Stimulated activated CD4-positive, alpha-beta T cell treated with anti-CD3 and anti-CD28 coated beads, Interleukin-12 subunit alpha, Interleukin-12 subunit beta, amount 100 ng/mL, for 48 hours (primary cell): Measurements from ENCODE around the gene ISG15.
A peak's percentile ranks its signal among the peaks of the same experiment; 100 is the strongest.
"Not testable (repeated sequence)": the region's sequence is repeated elsewhere in the genome, so short reads cannot be mapped to it uniquely, and the experiment has no call there.

Experiments used
- DNase-seq, 3 donors: peaks; one replicate each; pipeline ENCODE4 v3.0.0-alpha.2; 2020; ENCODE audit warnings: low read depth in 2 of 3, low spot score in 1 of 3

The ISG15 gene

GRCh38 chr1:994546-994945, 18.8 kb upstream of the ISG15 start:
- not testable (repeated sequence) for DNase-seq

- DNase-seq = no peak
These were observed 17.3 kb upstream of the ISG15 start for GRCh38 chr1:995665-996633.

DNA sequence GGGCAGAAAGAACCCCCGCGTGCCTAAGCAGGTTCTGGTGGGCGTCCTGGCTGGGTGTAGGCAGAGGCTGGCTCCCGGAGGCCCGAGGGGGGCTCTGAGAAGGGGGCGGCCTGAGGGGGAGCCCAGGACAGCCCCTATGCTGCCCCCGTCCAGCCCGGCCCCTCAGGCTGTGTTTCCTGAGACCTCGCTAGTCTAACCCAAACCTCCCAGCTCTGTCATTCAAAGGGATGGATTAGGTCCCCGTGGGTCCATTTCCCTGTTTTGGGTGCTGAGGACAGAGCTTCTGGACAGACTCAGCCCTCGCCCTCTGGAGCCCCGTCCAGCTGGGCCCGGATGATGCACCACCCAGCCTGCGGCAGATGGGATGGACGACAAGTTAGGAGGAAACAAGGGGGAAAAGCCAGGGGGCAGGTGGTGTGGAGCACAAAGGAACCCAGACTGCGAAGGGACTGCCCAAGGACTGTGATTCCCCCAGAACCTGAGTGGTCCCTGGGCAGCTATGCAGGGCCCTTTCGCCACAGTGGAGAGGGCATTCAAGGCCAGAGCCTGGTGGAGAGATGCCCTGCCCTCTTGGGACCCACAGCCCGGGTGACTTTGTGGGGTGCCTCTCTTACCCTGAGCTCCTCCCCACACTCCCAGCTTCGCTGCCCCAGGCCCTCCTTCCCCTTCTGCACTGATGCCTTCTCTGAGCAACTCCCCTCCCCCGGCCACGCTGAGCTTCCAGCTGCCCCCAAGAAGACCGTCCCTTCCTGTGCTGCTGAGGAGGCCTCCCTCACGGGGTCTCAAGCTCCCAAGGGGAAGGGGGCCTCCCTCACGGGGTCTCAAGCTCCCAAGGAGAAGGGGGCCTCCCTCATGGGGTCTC, 16.2 kb upstream of the ISG15 start:
- no peak for DNase-seq

DNA sequence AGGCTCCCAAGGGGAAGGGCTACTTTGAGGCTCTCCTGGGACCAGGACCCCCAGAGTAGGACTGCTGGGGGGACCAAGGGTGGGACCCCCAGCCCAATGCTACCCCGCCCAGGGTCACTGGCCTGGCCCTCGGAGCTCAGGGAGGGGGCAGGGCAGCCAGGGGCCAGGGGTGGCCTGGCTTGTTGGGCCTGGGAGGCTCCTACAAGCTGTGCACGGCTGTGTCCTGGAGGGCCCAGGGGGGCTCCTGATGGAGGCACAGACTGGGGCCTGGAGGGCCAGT, 15.6 kb upstream of the ISG15 start:
- DNase-seq = no peak

DNA sequence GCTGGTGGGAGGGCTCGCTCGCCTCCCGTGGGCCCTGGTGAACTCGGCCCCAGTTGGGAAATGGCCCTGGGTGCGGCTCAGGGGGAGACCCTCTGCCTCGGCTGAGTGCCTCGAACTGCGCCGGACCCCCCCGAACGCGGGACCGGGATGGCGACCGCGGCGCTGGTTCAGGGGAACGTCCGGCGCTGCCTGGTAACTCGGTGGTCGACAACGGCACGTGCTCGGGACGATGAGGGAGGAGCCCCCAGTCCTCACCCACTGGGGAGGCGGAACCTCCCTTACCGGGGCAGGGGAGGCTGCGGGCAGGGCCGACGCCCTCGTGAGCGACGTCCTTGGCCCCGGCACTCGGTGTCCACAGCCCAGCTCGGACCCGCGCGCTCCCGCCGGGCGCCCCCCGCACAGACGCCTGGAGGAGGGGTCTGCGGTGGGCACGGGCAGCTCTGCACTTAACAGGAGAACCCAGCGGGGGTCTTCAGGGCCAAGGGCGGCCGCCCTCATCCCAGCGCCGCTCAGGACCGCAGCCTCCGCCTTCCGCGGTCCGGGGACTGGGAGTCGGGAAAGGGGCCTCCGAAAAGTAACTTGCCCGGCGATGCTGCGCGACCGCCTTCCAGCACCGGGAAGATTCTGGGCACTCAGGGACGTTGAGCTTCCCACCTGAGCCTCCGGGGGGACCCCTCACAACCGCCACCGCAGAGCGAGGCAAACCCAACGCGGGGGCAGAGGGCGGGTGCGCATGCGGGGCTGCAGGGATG, 15.1 kb upstream of the ISG15 start:
- no peak for DNase-seq

DNA sequence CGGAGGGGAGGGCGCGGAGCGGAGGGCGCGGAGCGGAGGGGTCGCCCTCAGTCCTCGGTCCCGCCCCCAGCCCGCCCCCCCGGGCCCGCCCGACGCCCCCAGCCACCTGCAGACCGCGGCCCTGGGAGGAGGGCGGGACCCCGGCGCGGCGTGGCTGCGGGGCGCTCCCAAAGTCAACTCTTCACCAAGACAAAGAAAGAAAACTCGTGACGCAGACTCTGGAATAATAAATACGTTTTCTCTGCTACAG, 14.6 kb upstream of the ISG15 start:
- DNase-seq = no peak

DNA sequence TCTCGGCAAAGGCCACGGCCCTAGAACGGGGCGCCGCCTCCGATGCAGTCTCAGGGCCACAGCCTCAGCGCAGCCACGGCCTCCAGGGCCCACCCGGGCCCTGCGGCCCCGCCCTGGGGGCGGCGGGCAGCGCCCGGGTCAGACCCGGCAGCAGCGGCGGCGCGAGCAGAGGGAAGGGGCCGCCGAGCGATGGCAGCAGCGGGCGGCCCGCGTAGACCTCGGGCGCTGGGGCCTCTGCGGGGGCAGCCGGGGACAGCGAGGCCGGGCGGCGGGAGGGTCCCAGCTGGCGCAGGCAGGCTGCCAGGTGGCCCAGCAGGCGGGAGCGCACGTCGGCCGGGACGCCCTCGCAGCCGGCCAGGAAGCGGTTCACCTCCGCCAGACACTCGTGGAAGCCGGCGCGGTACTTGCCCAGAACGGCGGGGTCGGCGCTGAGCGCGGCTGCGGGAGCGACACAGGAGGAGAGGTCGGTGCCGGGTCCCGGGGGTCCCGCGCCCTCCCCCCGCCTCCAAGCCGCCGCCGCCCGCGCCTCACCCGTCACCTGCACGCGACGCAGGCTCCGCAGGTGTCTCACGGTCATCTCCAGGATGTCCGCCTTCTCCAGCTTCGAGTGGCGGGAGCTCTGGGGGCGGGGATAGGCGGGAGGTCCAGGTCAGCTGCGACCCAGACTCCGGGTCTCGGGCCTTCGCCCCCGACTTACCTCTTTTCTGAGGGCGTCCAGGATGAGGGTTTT, 14.1 kb upstream of the ISG15 start:
- DNase-seq = no peak

DNA sequence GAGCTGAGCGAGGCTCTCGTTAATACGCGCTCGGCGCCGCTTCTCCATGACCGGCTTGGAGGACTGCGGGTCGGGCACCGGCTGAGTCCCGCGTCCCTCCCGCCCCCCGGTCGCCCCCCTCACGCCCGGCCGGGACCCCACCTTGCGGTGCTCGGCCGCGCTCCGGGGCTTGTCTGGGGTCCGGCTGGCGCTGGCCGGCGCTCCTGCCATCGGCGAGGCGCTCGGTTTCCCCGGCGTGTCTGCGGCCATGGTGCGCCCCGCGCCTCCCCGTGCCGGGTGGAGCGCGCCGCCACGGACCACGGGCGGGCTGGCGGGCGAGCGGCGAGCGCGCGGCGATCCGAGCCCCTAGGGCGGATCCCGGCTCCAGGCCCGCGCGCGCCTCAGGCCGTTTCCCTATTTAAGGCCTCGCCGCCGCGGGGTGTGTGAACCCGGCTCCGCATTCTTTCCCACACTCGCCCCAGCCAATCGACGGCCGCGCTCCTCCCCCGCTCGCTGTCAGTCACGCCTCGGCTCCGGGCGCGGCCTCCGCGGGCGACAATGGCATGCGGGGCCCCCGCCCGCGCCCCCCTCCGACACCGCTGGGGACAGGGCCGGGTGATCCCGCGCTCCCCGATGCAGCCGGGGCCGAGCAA, 13.5 kb upstream of the ISG15 start, which contains the start of gene HES4:
Gene HES4 (minus strand): TSS at position 373 of the 632 bp plus-strand sequence. CDS start 124 bp downstream, at position 249.
- DNase-seq = peak in 1 of 3 donors; percentile 62

- DNase-seq = peak; percentile 57 to 67 (median 57)
These were observed 12.8 kb upstream of the ISG15 start for GRCh38 chr1:1000357-1001056.

DNA sequence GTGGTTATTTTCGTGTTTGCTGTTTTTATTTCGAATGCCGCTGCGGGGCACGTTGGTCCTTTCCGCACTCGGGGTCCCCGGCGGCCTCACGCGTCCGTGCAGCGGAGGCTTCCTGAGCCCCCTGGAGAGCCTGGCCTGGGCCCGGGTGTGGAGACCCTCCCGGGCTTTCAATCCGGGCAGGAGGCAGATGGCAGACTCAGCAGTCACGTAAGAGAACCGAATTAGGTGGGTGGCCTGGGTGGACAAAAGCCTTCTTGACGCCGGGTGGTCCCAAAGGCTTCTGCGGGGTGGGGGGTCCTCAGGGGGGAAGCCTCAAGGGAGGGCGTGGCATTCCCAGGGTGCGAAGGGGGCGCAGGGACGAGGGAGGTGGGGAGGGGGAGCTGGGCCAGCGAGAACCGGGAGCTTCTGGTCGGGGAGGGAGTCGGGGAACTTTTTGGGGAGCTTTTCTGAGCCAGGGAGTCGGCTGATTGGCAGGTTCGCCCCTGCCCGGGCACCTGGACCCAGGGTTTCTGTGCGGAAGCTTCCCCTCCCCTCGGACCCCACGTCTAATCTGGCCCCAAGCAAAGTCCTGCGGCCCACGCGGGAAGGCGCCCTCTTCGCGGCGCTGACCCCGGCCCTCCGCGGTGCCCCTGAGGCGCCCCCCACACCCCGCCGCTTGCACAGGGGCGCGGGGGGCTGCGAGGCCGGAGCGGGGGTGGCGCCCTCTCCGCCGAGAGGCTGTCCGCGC, 12.1 kb upstream of the ISG15 start:
- DNase-seq = no peak

- no peak for DNase-seq
These were observed 9.5 kb upstream of the ISG15 start for GRCh38 chr1:1003618-1004419.

GRCh38 chr1:1004420-1004779, 8.9 kb upstream of the ISG15 start:
- DNase-seq = no peak

DNA sequence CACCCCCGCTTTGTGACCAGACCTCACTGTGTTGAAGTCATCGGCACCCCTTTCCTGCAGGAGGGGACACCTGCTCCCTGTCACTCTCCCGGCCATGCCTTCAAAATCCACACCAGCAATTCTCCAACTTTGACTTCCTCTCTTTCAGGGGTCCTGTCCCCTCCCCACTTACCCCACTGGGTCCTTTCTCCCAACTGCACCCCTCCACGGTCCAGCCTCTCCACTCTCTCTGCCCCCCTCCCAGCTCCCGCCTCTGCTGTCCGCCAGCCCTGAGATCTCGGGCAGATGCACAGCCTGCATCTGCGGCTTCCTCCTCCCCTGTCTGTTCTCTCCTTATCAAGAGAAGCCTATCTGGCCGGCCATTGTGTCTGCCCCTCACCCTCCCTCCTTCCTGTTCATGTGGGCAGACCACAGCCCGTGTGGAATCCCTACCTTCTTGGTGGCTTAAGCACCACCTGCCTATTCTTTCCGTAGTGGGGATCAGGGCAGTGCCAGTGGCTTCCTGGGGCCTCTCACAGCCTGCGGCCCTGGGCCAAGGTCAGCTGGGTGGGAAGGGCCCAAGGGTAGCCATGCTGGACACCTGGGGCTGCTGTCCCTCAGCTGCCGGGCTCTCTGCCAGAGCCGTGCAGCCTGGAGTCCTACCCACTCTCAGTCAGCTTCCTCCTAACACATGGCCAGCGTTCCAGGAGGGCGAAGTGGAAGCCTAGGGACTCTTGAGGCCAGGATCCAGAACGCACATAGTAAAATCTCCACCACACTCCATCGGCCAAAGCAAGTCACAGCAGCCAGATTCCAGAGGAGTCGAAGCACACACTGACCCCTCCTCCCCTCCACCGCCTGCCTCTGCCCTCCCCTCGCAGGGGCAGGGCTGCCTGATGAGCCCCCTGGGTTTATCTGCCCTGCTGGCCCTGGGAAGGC, 8.3 kb upstream of the ISG15 start:
- DNase-seq = no peak

- DNase-seq = no peak
These were observed 7.5 kb upstream of the ISG15 start for GRCh38 chr1:1005774-1006304.

DNA sequence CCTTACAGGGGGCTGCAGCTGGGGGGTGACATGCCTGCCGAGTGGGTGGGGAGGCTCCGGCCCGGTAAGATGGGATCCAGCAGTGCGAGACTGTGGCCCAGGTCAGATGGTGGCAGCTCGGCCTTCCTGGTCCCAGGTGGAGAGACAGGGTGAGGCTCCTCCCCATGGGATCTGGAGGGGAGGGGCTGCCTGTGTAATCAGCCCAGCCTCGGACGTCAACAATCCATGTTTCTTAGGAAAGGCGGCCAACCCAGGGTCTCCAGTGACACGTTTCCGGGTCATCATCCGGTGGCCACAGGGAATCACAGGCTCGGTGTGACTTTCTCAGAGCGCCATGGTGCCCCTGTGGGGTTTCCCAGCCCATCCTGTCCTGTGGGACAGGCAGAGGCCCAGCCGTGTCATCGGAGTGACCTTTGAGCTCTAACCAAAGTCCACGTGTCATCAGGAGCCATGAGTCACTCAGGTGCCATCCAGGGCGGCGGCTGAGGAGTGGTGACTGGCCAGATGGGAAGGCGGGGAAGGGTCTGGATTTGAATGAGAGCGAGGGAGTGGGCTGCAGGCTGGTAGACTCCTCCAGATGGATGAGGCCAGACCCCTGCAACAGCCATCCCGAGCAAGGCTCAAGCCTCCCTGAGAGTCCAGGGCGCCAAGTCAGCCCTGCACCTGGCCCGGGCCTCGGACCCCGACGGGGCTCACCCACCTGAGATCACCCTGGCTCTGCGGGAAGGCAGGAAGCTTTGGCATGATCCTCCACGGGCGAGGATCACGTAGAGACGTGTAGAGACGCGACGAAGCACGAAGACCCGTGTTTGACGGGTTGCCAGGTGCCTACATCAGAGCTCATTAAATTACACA, 6.8 kb upstream of the ISG15 start:
- no peak for DNase-seq

DNA sequence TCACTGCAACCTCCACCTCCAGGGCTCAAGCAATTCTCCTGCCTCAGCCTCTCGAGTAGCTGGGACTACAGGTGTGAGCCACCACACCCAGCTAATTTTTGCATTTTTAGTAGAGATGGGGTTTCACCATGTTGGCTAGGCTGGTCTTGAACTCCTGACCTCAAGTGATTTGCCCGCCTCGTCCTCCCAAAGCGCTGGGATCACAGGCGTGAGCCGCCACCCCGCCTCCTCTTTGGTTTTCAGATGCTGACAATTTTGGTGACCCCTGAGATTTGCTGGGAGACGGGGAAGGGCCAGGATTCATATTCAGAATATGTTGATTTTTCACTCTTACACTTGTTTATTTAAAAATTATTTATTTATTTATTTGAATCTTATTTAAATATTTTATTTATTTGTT, 3.2 kb upstream of the ISG15 start:
- not testable (repeated sequence) for DNase-seq
